H1 (cell line): ENCODE results near the gene SLC13A4. TPM values are rescaled to one million over a fixed set of nuclear protein-coding genes. Genes with fewer than 3 reads are reported as not detected.

Experiments used
- CTCF ChIA-PET: fragments of 300-600 bp; sonication (Branson Sonifier 250); formaldehyde crosslinking; loops from one replicate; lab custom pipeline; 2021; ENCODE audit not compliant: partially characterized antibody; lab: Charles Lee
- POLR2A ChIA-PET: fragments of 300-600 bp; sonication (Branson Sonifier 250); formaldehyde crosslinking; loops from one replicate; lab custom pipeline; 2021; ENCODE audit warnings: inconsistent platforms; ENCODE audit not compliant: partially characterized antibody; lab: Charles Lee
- DNase-seq, 2 experiments: peaks; one replicate each; pipeline versions ENCODE4 v3.0.0 to v3.0.0-alpha.2; 2010 to 2022; ENCODE audit warnings: low spot score in 2 of 2, low read depth in 1 of 2, mixed read lengths in 1 of 2
- FAIRE-seq: peaks from 2 replicates; lab custom pipeline; 2011; peaks lifted over from hg19 to GRCh38; lab: Jason Lieb, UNC
- H2AFZ ChIP-seq: 2 replicates; pipeline ENCODE4 v1.8.1; 2012; ENCODE audit warnings: low read length, inconsistent platforms
- H2AK5ac ChIP-seq: 2 replicates; pipeline ENCODE4 v1.6.1; 2013; ENCODE audit warnings: low read depth, low read length
- H2BK120ac ChIP-seq: replicated peaks from 2 replicates; pipeline ENCODE3; 2013; ENCODE audit warnings: low read depth, low read length, inconsistent platforms
- H2BK12ac ChIP-seq: 2 replicates; pipeline ENCODE4 v1.6.1; 2013; ENCODE audit warnings: low read depth, low read length
- H2BK15ac ChIP-seq: 2 replicates; pipeline ENCODE4 v1.6.1; 2013; ENCODE audit warnings: low read length
- H2BK20ac ChIP-seq: 2 replicates; pipeline ENCODE4 v1.6.1; 2013; ENCODE audit warnings: low read length
- H2BK5ac ChIP-seq: 2 replicates; pipeline ENCODE4 v1.6.1; 2013; ENCODE audit warnings: low read depth, low read length
- H3K14ac ChIP-seq: 2 replicates; pipeline ENCODE4 v1.6.1; 2013; ENCODE audit warnings: inconsistent platforms; ENCODE audit not compliant: insufficient read length
- H3K18ac ChIP-seq: 2 replicates; pipeline ENCODE4 v1.6.1; 2013; ENCODE audit warnings: low read length; ENCODE audit errors: extremely low read depth
- H3K23ac ChIP-seq: 2 replicates; pipeline ENCODE4 v1.6.1; 2013; ENCODE audit warnings: inconsistent platforms; ENCODE audit not compliant: insufficient read length
- H3K23me2 ChIP-seq: 2 replicates; pipeline ENCODE4 v1.6.1; 2013; ENCODE audit warnings: low read depth, low read length
- H3K27ac ChIP-seq: 2 replicates; pipeline ENCODE4 v1.6.1; 2011; ENCODE audit warnings: low read depth, low read length, inconsistent platforms
- H3K27me3 ChIP-seq, 4 experiments: replicated peaks in 1 of 4; 1 replicate in 1 of 4; 2 replicates in 3 of 4; pipeline versions ENCODE4 v1.6.1 to v1.8.1; 2011 to 2013; ENCODE audit warnings: low read length in 3 of 4, mild to moderate bottlenecking in 3 of 4, inconsistent platforms in 2 of 4, mixed read lengths in 2 of 4, moderate library complexity in 1 of 4; ENCODE audit not compliant: control insufficient read depth in 3 of 4, insufficient read depth in 3 of 4; ENCODE audit errors: extremely low read depth in 1 of 4
- H3K36me3 ChIP-seq, 4 experiments: 2 replicates each; pipeline versions ENCODE4 v1.6.1 to v1.8.1; 2011 to 2013; ENCODE audit warnings: mild to moderate bottlenecking in 4 of 4, low read length in 3 of 4, moderate library complexity in 2 of 4, control low read depth in 1 of 4, inconsistent platforms in 1 of 4; ENCODE audit not compliant: insufficient read depth in 4 of 4, control insufficient read depth in 2 of 4
- H3K4ac ChIP-seq: replicated peaks from 2 replicates; pipeline ENCODE3; 2013; ENCODE audit warnings: low read length, low read depth, mixed read lengths, inconsistent platforms; ENCODE audit not compliant: insufficient read length
- H3K4me1 ChIP-seq, 4 experiments: replicated peaks in 1 of 4; 1 replicate in 1 of 4; 2 replicates in 3 of 4; pipeline versions ENCODE4 v1.6.1 to v1.8.1; 2011 to 2013; ENCODE audit warnings: low read length in 3 of 4, inconsistent platforms in 2 of 4, mixed read lengths in 1 of 4; ENCODE audit not compliant: insufficient read depth in 4 of 4, control insufficient read depth in 3 of 4
- H3K4me2 ChIP-seq, 2 experiments: 2 replicates each; pipeline versions ENCODE4 v1.6.1 to v1.8.1; 2011 to 2013; ENCODE audit warnings: low read depth in 2 of 2, low read length in 2 of 2, control low read depth in 1 of 2, inconsistent platforms in 1 of 2, mild to moderate bottlenecking in 1 of 2; ENCODE audit not compliant: insufficient read depth in 1 of 2
- H3K4me3 ChIP-seq, 4 experiments: fragments of 200-600, 300-600 bp in 1 of 4; sonication (generic), shearing (Covaris generic), sonication (Bioruptor Twin) in 1 of 4; 2 replicates each; pipeline versions ENCODE4 v1.5.1 to v1.8.1; 2011 to 2016; ENCODE audit warnings: low read length in 4 of 4, low read depth in 3 of 4, control low read depth in 2 of 4, inconsistent platforms in 2 of 4, mild to moderate bottlenecking in 2 of 4, mixed read lengths in 1 of 4, moderate library complexity in 1 of 4; ENCODE audit not compliant: insufficient read depth in 2 of 4; ENCODE audit errors: extremely low read depth in 1 of 4
- H3K56ac ChIP-seq: replicated peaks from 2 replicates; pipeline ENCODE3; 2013; ENCODE audit warnings: low read depth, mild to moderate bottlenecking, mixed read lengths, low read length, inconsistent platforms; ENCODE audit not compliant: insufficient read length
- H3K79me1 ChIP-seq: 2 replicates; pipeline ENCODE4 v1.6.1; 2013; ENCODE audit warnings: low read depth, low read length, control low read depth
- H3K79me2 ChIP-seq, 2 experiments: 2 replicates each; pipeline versions ENCODE4 v1.6.1 to v1.8.1; 2012 to 2013; ENCODE audit warnings: low read length in 2 of 2, mild to moderate bottlenecking in 2 of 2, inconsistent platforms in 1 of 2; ENCODE audit not compliant: insufficient read depth in 2 of 2, control insufficient read depth in 1 of 2
- H3K9ac ChIP-seq, 4 experiments: replicated peaks in 1 of 4; 1 replicate in 1 of 4; 2 replicates in 3 of 4; pipeline versions ENCODE4 v1.6.1 to v1.8.1; 2011 to 2013; ENCODE audit warnings: low read depth in 3 of 4, low read length in 3 of 4, control low read depth in 2 of 4, mild to moderate bottlenecking in 2 of 4, moderate library complexity in 2 of 4, inconsistent platforms in 1 of 4; ENCODE audit errors: extremely low read depth in 1 of 4
- H3K9me3 ChIP-seq, 2 experiments: 2 replicates each; pipeline versions ENCODE4 v1.6.1 to v1.8.1; 2012 to 2013; ENCODE audit warnings: mild to moderate bottlenecking in 2 of 2, moderate library complexity in 2 of 2, control low read depth in 1 of 2, inconsistent platforms in 1 of 2, low read depth in 1 of 2, low read length in 1 of 2, mixed read lengths in 1 of 2; ENCODE audit not compliant: insufficient read depth in 2 of 2
- H4K20me1 ChIP-seq, 2 experiments: replicated peaks in 1 of 2; 2 replicates each; pipeline versions ENCODE3 to v1.8.1; 2011 to 2013; ENCODE audit warnings: inconsistent platforms in 2 of 2, low read length in 2 of 2, mild to moderate bottlenecking in 1 of 2; ENCODE audit not compliant: insufficient read depth in 2 of 2, control insufficient read depth in 1 of 2
- H4K5ac ChIP-seq: 2 replicates; pipeline ENCODE4 v1.6.1; 2013; ENCODE audit warnings: low read length, low read depth, mixed read lengths, inconsistent platforms; ENCODE audit not compliant: insufficient read length
- H4K8ac ChIP-seq: 2 replicates; pipeline ENCODE4 v1.8.0; 2013; ENCODE audit warnings: mild to moderate bottlenecking, moderate library complexity, low read length, inconsistent platforms; ENCODE audit not compliant: insufficient read depth; ENCODE audit errors: extremely low read depth
- H4K91ac ChIP-seq: replicated peaks from 2 replicates; pipeline ENCODE3; 2013; ENCODE audit warnings: low read length, mixed read lengths, inconsistent platforms; ENCODE audit not compliant: insufficient read length
- BACH1 ChIP-seq: IDR thresholded peaks from 2 replicates; pipeline ENCODE4 v1.6.1; 2012; ENCODE audit warnings: low read length, improper control_type of control experiment
- HDAC2 ChIP-seq, 2 experiments: fragments of 300-600 bp in 1 of 2; sonication (generic) in 1 of 2; IDR thresholded peaks; 2 replicates each; pipeline ENCODE4 v1.6.1; 2011 to 2012; ENCODE audit warnings: low read depth in 2 of 2, low read length in 2 of 2, mild to moderate bottlenecking in 2 of 2, moderate library complexity in 2 of 2, borderline replicate concordance in 1 of 2, inconsistent platforms in 1 of 2
- KDM4A ChIP-seq: IDR thresholded peaks from one replicate; pipeline ENCODE4 v1.7.1; 2012; ENCODE audit warnings: low read depth, mild to moderate bottlenecking, moderate library complexity, low read length, inconsistent platforms; ENCODE audit not compliant: severe bottlenecking
- POU5F1 ChIP-seq: IDR thresholded peaks from 2 replicates; pipeline ENCODE4 v1.6.1; 2011; ENCODE audit warnings: low read depth, mild to moderate bottlenecking, low read length, moderate library complexity
- YY1 ChIP-seq: IDR thresholded peaks from 2 replicates; pipeline ENCODE4 v1.6.1; 2011; ENCODE audit warnings: low read depth, mild to moderate bottlenecking, low read length
- WGBS, 2 experiments: shearing (Covaris generic) in 1 of 2; methylation state at CpG; one replicate each; pipeline versions ENCODE4 v1.1.6 to v1.1.7; 2013 to 2015; ENCODE audit warnings: low lambda C conversion rate in 2 of 2, mixed read lengths in 2 of 2, inconsistent platforms in 1 of 2, low coverage in 1 of 2, missing lambda C conversion rate in 1 of 2; ENCODE audit not compliant: insufficient replicate concordance in 2 of 2, insufficient coverage in 1 of 2, insufficient read length in 1 of 2; ENCODE audit errors: extremely low coverage in 1 of 2, missing lambda C conversion rate in 1 of 2; 5-methylcytosine and 5-hydroxymethylcytosine counted together
- polyA plus RNA-seq, 7 experiments: library from polyadenylated mRNA; depleted of rRNA in 3 of 7; stranded (reverse) in 5 of 7; unstranded in 2 of 7; fragments of >200 nt in 5 of 7; fragments of 200-250 nt in 2 of 7; gene quantifications; 1 replicate in 5 of 7; 2 replicates in 1 of 7; 4 replicates in 1 of 7; pipeline versions ENCODE4 v1.2.1 to v1.2.3, GENCODE V29; 2011 to 2013; ENCODE audit warnings: missing spikeins in 2 of 7, mixed read lengths in 2 of 7
- total RNA-seq: library from RNA; stranded (reverse); fragmentation: NEBNext Ultra II Directional; extraction: Animal tissue kit (Norgen Biotek cat#: 25700); gene quantifications from 2 replicates; pipeline ENCODE4 v1.2.1, GENCODE V29; 2021

The SLC13A4 gene
- total and polyA plus RNA-seq, 2 of the 8 experiments (the other 6 are each of a cell fraction or from before 2014, with no cell fraction given) = 3.9 to 7.5 TPM

- no peak overlapping the region for H3K4me2 ChIP-seq
- no peak for FAIRE-seq
- H3K4me1 ChIP-seq = no peaks in the 10 kb centered on the region
- H3K9me3 ChIP-seq = no peaks in the 10 kb centered on the region
- no peak overlapping the region for H4K5ac ChIP-seq
- H3K23ac ChIP-seq = no peak overlapping the region
- H3K79me1 ChIP-seq = no peaks in the 10 kb centered on the region
- no peak overlapping the region for H4K8ac ChIP-seq
- H2BK120ac ChIP-seq = no peak overlapping the region
- WGBS, 2 experiments = 86% methylated on average over 3 of the region's 3 CpGs; no CpG with 5 or more reads in 1 of the 2 experiments
- H3K23me2 ChIP-seq = no peaks in the 10 kb centered on the region
- H4K20me1 ChIP-seq = no peaks in the 10 kb centered on the region
- H3K4me3 ChIP-seq = no peak overlapping the region
- POLR2A ChIA-PET = interaction anchor here (1.0 kb wide), 1 partner anchor 10 kb away, joined by 3 read pairs; no protein-coding TSS in a partner anchor
- H3K18ac ChIP-seq = no peak overlapping the region
- no peak overlapping the region for H3K9ac ChIP-seq
- H2BK20ac ChIP-seq = no peak overlapping the region
- peaks cover 0 to 15% (median 4%) of the 10 kb centered on the region in 4 experiments; a peak in 3 of 8 replicates for H3K36me3 ChIP-seq
- H3K14ac ChIP-seq = no peak overlapping the region
- no peak overlapping the region for H2AK5ac ChIP-seq
- no peak overlapping the region for H2AFZ ChIP-seq
- no peak overlapping the region for H3K27ac ChIP-seq
- H3K27me3 ChIP-seq = no peaks in the 10 kb centered on the region
- no peaks in the 10 kb centered on the region for H3K79me2 ChIP-seq
- CTCF ChIA-PET = interaction anchor here (1.2 to 3.7 kb wide), 7 partner anchors 9 to 81 kb away, joined by 3 to 26 read pairs (median 5); partner anchors contain the start of gene STMP1
- H3K56ac ChIP-seq = no peak overlapping the region
- H2BK12ac ChIP-seq = no peak overlapping the region
- no peak overlapping the region for H2BK5ac ChIP-seq
- TF ChIP-seq POU5F1 = no peak
- TF ChIP-seq BACH1 = no peak
- TF ChIP-seq KDM4A = no peak
- TF ChIP-seq HDAC2 (IDR thresholded peaks at IDR 0.05; ENCODE audit: borderline replicate concordance in 1 of 2, low read depth in 2 of 2, low read length in 2 of 2) = no peak
- TF ChIP-seq YY1 = no peak
- TF ChIP-seq, all 59 proteins: peak for 0
- no peak overlapping the region for H2BK15ac ChIP-seq
- DNase-seq = no peak
- H3K4ac ChIP-seq = no peak overlapping the region
- no peak overlapping the region for H4K91ac ChIP-seq
Measured at GRCh38 chr7:135692055-135692454, 35.9 kb downstream of the SLC13A4 start.
